NT2/D1 (cell line): ENCODE results near the gene KCNJ9.

ENCODE experiments used
- SUZ12 ChIP-seq: IDR thresholded peaks from 2 replicates; pipeline ENCODE4 v1.6.1; 2011; ENCODE audit not compliant: insufficient read length, insufficient read depth; ENCODE audit errors: extremely low read depth
- YY1 ChIP-seq: IDR thresholded peaks from 2 replicates; pipeline ENCODE4 v1.6.1; 2011; ENCODE audit not compliant: insufficient read length, insufficient read depth
- ZNF274 ChIP-seq: IDR thresholded peaks from 2 replicates; pipeline ENCODE4 v1.6.1; 2011; ENCODE audit warnings: mild to moderate bottlenecking, low read depth, low read length

- no peak for TF ChIP-seq ZNF274
- TF ChIP-seq YY1, result no peak
- TF ChIP-seq SUZ12, result no peak
These were observed 58.5 kb downstream of the KCNJ9 start for GRCh38 chr1:160139840-160140239.
